ENCODE measurements around the gene MIS12. TPM values are rescaled to one million over a fixed set of nuclear protein-coding genes. Genes with fewer than 3 reads are reported as not detected.

MIS12 gene
- total RNA-seq, 2 donors from 2014 or later, result 13.6 to 16.7 TPM

DNA sequence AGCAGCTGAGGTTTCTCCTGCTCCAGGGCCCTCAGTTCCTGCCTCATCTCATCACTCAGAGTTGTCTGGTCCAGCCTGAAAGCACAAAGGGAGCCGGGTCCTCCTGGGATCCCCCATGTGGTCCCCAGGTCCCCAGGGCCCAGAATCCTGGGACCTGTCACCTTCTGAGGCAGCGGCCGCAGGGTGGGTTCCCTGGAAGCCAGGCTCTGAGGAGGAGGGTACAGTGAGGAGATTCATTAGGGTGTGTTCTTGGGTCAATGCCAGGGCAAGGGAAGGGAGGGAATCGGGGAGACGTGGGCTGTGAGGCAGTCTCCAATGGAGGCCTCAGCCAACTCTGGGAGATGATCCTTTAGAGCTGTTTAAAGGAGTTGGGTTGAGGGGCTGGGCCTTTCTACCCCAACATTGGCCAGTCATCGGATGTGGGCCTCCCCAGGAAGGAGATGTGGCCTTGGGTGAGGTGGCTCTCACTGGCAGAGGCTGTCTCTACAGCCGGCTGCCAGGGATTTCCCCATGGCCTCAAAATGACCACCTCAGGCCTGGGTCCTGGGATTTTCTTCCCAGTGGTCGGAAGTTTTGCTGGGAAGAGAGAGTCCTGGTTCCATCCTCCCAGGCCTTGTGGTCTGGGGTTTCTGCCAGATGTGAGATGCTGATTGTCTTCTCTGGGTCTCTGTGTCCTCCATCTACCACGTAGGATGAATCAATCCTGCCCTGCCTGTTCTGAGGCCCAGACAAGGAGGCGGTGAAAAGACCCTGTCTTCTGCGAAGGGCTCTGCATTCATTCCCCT lies 50.7 kb downstream of the MIS12 start:
- DNase-seq, result no peak
- Histone ChIP-seq H3K9ac (ENCODE audit: low read depth in 2 of 2, low read length in 2 of 2) (no peak overlapping the region), H3K4me3 (no peak overlapping the region), H3K27me3 (no peaks in the 10 kb centered on the region), H3K4me1 (no peaks in the 10 kb centered on the region), H3K36me3 (no peaks in the 10 kb centered on the region), H3K9me3 (no peaks in the 10 kb centered on the region), H3K27ac (no peak overlapping the region)
- TF ChIP-seq, protein P1, sequence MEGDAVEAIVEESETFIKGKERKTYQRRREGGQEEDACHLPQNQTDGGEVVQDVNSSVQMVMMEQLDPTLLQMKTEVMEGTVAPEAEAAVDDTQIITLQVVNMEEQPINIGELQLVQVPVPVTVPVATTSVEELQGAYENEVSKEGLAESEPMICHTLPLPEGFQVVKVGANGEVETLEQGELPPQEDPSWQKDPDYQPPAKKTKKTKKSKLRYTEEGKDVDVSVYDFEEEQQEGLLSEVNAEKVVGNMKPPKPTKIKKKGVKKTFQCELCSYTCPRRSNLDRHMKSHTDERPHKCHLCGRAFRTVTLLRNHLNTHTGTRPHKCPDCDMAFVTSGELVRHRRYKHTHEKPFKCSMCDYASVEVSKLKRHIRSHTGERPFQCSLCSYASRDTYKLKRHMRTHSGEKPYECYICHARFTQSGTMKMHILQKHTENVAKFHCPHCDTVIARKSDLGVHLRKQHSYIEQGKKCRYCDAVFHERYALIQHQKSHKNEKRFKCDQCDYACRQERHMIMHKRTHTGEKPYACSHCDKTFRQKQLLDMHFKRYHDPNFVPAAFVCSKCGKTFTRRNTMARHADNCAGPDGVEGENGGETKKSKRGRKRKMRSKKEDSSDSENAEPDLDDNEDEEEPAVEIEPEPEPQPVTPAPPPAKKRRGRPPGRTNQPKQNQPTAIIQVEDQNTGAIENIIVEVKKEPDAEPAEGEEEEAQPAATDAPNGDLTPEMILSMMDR (IDR thresholded peaks at IDR 0.05), result no peak
- intact Hi-C loops (cut with DNase I), result no loop called here

DNA sequence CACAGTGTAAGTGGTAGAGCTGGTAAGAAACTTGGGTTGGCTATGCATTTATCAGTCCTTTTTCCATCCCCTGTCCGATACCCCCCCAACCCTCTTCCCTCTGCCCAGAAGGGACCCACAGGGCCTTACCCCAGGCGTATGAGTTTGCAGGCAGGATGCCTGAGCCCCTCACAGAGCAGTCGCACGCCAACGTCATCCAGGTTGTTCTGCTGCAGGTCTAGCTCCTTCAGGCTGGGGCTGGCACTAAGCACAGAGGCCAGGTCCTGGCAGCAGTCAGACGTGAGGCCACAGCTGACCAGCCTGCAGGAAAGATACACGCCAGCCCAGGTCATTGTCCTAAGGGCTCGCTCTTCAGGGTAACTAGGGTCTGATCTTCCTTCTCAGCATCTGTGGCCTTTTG lies 52.9 kb downstream of the MIS12 start:
- Histone ChIP-seq H3K9me3 (no peaks in the 10 kb centered on the region), H3K36me3 (no peaks in the 10 kb centered on the region), H3K9ac (ENCODE audit: low read depth in 2 of 2, low read length in 2 of 2) (no peak overlapping the region), H3K4me3 (no peak overlapping the region), H3K4me1 (no peaks in the 10 kb centered on the region), H3K27me3 (no peaks in the 10 kb centered on the region), H3K27ac (no peak overlapping the region)
- intact Hi-C loops (cut with DNase I), result no loop called here
- TF ChIP-seq, protein P1 (IDR thresholded peaks at IDR 0.05), result no peak
- no peak for DNase-seq

DNA sequence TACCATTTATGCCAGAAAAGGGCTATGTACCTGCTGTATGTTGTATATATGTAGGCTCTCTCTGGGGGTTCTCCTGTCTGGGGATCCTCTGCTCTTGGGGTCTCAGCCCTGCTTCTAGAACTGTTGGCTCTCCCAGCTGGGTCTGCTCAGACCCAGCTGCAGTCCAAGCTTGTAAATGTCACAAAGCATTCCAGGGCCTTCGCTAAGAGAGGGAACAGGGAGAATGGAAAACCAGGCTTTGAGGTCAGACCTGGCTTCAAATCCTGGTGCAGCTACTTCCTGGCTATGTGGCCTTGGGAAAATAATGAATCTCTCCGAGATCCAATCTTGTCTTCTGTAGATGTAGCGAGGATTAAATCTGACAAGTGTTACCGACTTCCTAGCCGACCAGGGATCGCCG lies 54.0 kb downstream of the MIS12 start:
- intact Hi-C loops (cut with DNase I), result no loop called here
- Histone ChIP-seq H3K9me3 (no peaks in the 10 kb centered on the region), H3K9ac (ENCODE audit: low read depth in 2 of 2, low read length in 2 of 2) (no peak overlapping the region), H3K4me3 (no peak overlapping the region), H3K27me3 (no peaks in the 10 kb centered on the region), H3K27ac (no peak overlapping the region), H3K36me3 (no peaks in the 10 kb centered on the region), H3K4me1 (no peaks in the 10 kb centered on the region)
- TF ChIP-seq, protein P1 (IDR thresholded peaks at IDR 0.05), result no peak
- DNase-seq, result no peak

Other genes starting within 250 kb of the MIS12 start
- 10 to 100 TPM; 22.6 to 23.2 TPM for gene RABEP1, start 204.3 kb upstream of the MIS12 start, total RNA-seq
- gene NUP88, start 66.9 kb upstream of the MIS12 start, total RNA-seq, result 10 to 100 TPM; 66.5 to 77.6 TPM
- gene RPAIN, start 66.4 kb upstream of the MIS12 start, total RNA-seq, result 10 to 100 TPM; 25.4 to 30.7 TPM
- gene C1QBP, start 47.4 kb upstream of the MIS12 start, total RNA-seq, result 100 to 1,000 TPM; 126 to 349 TPM
- 10 to 100 TPM in 1 of 2 donors, 1 to 10 TPM in 1; 8.3 to 14.3 TPM for gene DHX33, start 17.6 kb upstream of the MIS12 start, total RNA-seq
- 10 to 100 TPM; 63.1 to 63.7 TPM for gene DERL2, start 388 bp upstream of the MIS12 start, total RNA-seq
- gene NLRP1, start 97.9 kb downstream of the MIS12 start, total RNA-seq, result 1 to 10 TPM; 5.1 to 7.2 TPM

Measured in colonic mucosa (tissue), 4 donors.